SU-DHL-6 (cell line): Measurements from ENCODE around the gene SCIN.

Experiments used
- H2AFZ ChIP-seq: fragments of 200-600 bp; sonication (generic); 2 replicates; pipeline ENCODE4 v1.6.1; 2014; ENCODE audit warnings: low read depth, mild to moderate bottlenecking, moderate library complexity, mixed read lengths, antibody characterized with exemption, low read length; ENCODE audit not compliant: severe bottlenecking
- H3F3A ChIP-seq: fragments of 200-600 bp; shearing (Covaris generic); 2 replicates; pipeline ENCODE4 v1.6.0; 2016; ENCODE audit warnings: antibody characterized with exemption, mild to moderate bottlenecking; ENCODE audit not compliant: insufficient read depth
- H3K27ac ChIP-seq: fragments of 200-600 bp; sonication (generic); 2 replicates; pipeline ENCODE4 v1.5.1; 2016; ENCODE audit warnings: low read depth, mild to moderate bottlenecking, low read length, moderate library complexity, mixed read lengths
- H3K27me3 ChIP-seq: fragments of 200-600 bp; sonication (generic), shearing (Covaris generic); 2 replicates; pipeline ENCODE4 v1.6.0; 2014; ENCODE audit warnings: mild to moderate bottlenecking, low read length
- H3K36me3 ChIP-seq: fragments of 200-600 bp; sonication (generic); 2 replicates; pipeline ENCODE4 v1.6.1; 2014; ENCODE audit warnings: mild to moderate bottlenecking, low read length, mixed read lengths
- H3K4me2 ChIP-seq: fragments of 300-600, 200-600 bp; shearing (Covaris generic), sonication (generic); 2 replicates; pipeline ENCODE4 v1.6.0; 2014; ENCODE audit warnings: low read length, low read depth, mild to moderate bottlenecking; ENCODE audit not compliant: poor library complexity, severe bottlenecking
- H3K4me3 ChIP-seq: fragments of 200-600 bp; sonication (generic); 2 replicates; pipeline ENCODE4 v1.5.1; 2014; ENCODE audit warnings: antibody characterized with exemption, low read length, mild to moderate bottlenecking, mixed read lengths; ENCODE audit not compliant: insufficient read depth, poor library complexity, severe bottlenecking
- H3K79me2 ChIP-seq: fragments of 200-600 bp; sonication (generic); 2 replicates; pipeline ENCODE4 v1.6.1; 2014; ENCODE audit warnings: mild to moderate bottlenecking, low read length, moderate library complexity; ENCODE audit not compliant: insufficient read depth
- H3K9ac ChIP-seq: fragments of 200-600 bp; sonication (generic); 2 replicates; pipeline ENCODE4 v1.7.0; 2014; ENCODE audit warnings: mild to moderate bottlenecking, low read length
- H3K9me2 ChIP-seq: fragments of 200-600 bp; sonication (generic); replicated peaks from 2 replicates; pipeline ENCODE4 v1.6.1; 2014; ENCODE audit warnings: low read length; ENCODE audit not compliant: insufficient read depth
- H3K9me3 ChIP-seq: fragments of 200-600 bp; sonication (generic); 2 replicates; pipeline ENCODE4 v1.6.1; 2014; ENCODE audit warnings: low read length, mixed read lengths; ENCODE audit not compliant: insufficient read depth
- H4K20me1 ChIP-seq: fragments of 200-600 bp; sonication (generic); 2 replicates; pipeline ENCODE4 v1.6.1; 2014; ENCODE audit warnings: low read depth, mild to moderate bottlenecking, antibody characterized with exemption, low read length, moderate library complexity, mixed read lengths
- CTCF ChIP-seq: fragments of 200-600 bp; sonication (generic); IDR thresholded peaks from one replicate; pipeline ENCODE4 v1.5.1; 2017; ENCODE audit warnings: antibody characterized with exemption, mild to moderate bottlenecking, low read length, moderate library complexity; ENCODE audit not compliant: insufficient read depth, poor library complexity, severe bottlenecking
- EZH2phosphoT487 ChIP-seq: fragments of 200-600 bp; sonication (generic), shearing (Covaris generic); conservative IDR thresholded peaks from 2 replicates; pipeline ENCODE4 v1.6.1; 2018; ENCODE audit warnings: mild to moderate bottlenecking, antibody characterized with exemption, low read length, moderate library complexity, mixed read lengths

The SCIN gene

DNA sequence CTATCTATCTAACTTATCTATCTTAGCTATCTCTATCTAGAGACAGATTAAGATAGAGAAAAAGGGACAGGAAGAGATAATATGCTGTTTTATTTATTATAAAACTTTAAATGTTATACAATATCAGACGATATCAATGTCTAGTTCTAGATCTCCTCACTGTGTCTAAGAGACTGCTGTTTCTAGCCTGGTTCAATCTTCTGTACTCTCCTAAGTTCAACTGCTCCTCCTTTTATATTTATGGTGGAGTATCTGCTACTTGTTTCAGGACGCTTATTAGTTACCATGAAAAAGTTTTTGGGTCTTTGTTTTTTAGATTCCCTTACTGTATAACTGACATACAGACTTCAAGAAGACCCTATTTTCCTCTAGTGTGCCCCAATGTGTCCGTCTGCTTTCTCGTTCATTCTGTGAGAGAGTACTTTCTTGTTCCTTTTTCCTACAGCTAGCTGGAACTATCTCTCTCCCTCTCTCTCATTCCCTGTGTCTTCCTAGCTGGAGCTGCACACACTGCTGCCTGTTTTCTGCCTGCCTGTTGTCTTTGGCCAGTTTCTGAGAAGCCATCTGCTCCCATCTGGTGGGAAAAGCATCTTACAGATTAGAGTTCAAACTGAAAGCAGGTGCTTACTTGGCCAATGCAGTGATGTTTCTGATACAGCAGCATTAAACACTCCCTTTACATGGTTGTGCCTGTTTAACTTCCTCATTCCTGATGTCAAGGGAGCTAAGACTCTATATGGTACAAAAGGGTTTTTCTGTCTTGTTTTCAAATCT is 67.5 kb downstream of the SCIN start:
- Histone ChIP-seq H3K9ac (no peak overlapping the region), H2AFZ (no peak overlapping the region), H3K4me3 (no peak overlapping the region), H3K36me3 (no peaks in the 10 kb centered on the region), H3K4me2 (no peak overlapping the region), H3K27ac (no peak overlapping the region), H3K27me3 (no peaks in the 10 kb centered on the region), H4K20me1 (no peaks in the 10 kb centered on the region), H3K9me3 (no peaks in the 10 kb centered on the region), H3K79me2 (no peaks in the 10 kb centered on the region), H3K9me2 (no peaks in the 10 kb centered on the region), H3F3A (no peaks in the 10 kb centered on the region)
- no peak for TF ChIP-seq EZH2phosphoT487
- TF ChIP-seq CTCF: no peak

DNA sequence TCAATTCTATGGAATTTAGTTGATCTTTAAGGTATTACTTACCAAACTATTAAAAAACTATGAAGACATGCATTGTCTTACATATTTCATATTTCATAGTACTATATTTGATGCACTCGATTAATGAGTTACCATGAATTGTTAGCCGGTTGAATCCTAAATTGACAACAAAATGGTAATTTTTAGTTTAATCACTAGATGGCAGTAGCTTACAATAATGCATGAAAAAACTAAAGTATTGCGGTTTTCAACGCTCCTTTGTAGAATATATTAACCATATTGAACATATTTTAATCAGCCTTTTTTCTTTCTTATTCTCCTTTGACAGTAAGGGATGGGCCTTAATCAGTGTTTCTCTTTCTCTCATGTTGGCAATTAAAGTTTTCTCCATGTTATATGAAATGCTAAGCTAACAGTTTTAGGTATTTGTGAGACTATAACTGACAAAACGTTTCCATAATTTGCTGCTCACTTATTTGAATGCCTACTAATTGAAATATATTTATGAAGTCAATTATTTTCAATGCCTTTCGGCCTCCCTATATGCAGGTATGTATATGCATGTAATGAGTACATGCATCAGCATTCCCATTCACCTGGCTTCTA is 68.4 kb downstream of the SCIN start:
- H3F3A ChIP-seq: no peaks in the 10 kb centered on the region
- no peaks in the 10 kb centered on the region for H3K79me2 ChIP-seq
- H3K9ac ChIP-seq: no peak overlapping the region
- no peak overlapping the region for H3K4me2 ChIP-seq
- H3K27ac ChIP-seq: no peak overlapping the region
- H4K20me1 ChIP-seq: no peaks in the 10 kb centered on the region
- no peak overlapping the region for H2AFZ ChIP-seq
- H3K36me3 ChIP-seq: no peaks in the 10 kb centered on the region
- H3K4me3 ChIP-seq: no peak overlapping the region
- H3K9me2 ChIP-seq: no peaks in the 10 kb centered on the region
- H3K27me3 ChIP-seq: no peaks in the 10 kb centered on the region
- no peaks in the 10 kb centered on the region for H3K9me3 ChIP-seq
- TF ChIP-seq CTCF: peak; percentile 53
- no peak for TF ChIP-seq EZH2phosphoT487

DNA sequence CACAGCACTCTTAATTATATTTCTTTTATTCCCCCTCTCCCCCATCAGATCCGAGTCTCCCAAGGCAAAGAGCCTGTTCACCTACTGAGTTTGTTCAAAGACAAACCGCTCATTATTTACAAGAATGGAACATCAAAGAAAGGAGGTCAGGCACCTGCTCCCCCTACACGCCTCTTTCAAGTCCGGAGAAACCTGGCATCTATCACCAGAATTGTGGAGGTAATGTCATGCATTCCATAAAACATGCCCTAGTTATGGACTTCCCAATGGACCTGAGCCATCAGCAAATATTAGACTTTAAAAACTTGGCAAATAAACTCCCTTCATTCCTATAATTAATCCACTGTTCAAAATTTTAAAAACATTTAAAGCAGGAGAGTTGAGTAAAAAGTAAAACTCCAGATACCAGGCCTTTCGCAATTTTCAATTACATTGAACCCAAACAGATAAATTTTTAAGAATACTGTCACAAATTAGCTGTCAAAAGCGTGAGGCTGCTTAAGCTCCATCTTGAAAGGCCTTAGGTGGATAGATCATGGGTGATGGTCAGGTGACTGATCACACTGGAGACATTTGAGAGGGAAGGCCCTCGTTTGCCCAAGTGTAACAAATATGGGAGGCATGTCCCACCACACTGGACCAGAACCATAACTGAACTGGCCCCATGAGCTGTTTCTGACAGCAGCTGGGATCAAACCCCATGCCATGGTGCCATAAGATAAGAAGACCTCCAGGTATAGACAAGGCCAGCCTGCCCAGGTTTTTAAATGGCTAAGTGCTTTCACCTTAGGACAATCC is 70.0 kb downstream of the SCIN start:
- no peak overlapping the region for H2AFZ ChIP-seq
- no peaks in the 10 kb centered on the region for H3K9me2 ChIP-seq
- no peak overlapping the region for H3K4me2 ChIP-seq
- no peak for TF ChIP-seq EZH2phosphoT487
- no peak for TF ChIP-seq CTCF
- no peaks in the 10 kb centered on the region for H4K20me1 ChIP-seq
- H3F3A ChIP-seq: no peaks in the 10 kb centered on the region
- no peak overlapping the region for H3K4me3 ChIP-seq
- H3K9ac ChIP-seq: no peak overlapping the region
- H3K27me3 ChIP-seq: no peaks in the 10 kb centered on the region
- no peak overlapping the region for H3K27ac ChIP-seq
- no peaks in the 10 kb centered on the region for H3K79me2 ChIP-seq
- no peaks in the 10 kb centered on the region for H3K9me3 ChIP-seq
- no peaks in the 10 kb centered on the region for H3K36me3 ChIP-seq
